COLO668 (cell line): ENCODE measurements around the gene ANO8.
A peak's percentile ranks its signal among the peaks of the same experiment; 100 is the strongest.
"Not testable (repeated sequence)": the region's sequence is repeated elsewhere in the genome, so short reads cannot be mapped to it uniquely, and the experiment has no call there.

ENCODE experiments used
- DNase-seq: peaks from one replicate; lab custom pipeline; 2025; ENCODE audit not compliant: unreplicated experiment; lab: John Stamatoyannopoulos, UW

The ANO8 gene

GRCh38 chr19:17312189-17313113, 22.2 kb downstream of the ANO8 start:
- DNase-seq = no peak

DNA sequence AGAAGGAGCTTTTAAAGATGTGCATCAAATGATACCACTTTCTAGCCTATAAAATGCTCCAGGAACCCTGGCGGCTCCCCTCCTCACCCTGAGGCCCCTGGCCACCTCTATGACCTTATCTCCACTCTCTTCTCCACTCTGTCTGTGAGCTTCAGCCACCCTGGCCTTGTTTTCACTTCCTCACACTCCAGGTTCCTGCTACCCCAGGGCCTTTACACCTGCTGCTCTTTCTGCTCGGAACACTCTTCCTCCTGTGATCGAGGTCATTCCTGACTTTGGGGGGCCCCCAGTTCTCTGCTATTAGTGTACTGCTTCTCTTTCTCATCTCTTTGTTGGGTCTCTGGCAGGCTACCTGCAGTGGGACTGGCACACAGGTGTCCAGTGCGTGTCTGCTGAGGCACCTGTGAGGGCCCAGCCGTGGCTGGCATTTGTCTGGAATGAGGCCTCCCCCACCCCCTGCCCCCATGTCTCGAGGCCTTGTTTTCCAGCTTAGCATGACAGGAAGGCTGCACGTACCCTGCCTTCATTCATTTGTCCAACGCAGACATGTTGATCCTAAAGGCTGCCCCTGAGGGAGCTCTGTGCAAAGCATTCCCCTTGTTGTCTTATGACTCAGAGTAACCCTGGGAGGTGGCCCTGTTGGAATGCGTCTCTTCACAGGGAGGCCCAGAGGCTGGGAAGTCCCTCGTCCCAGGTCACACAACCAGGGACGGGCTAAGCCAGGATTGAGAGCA, 23.0 kb downstream of the ANO8 start:
- no peak for DNase-seq

DNA sequence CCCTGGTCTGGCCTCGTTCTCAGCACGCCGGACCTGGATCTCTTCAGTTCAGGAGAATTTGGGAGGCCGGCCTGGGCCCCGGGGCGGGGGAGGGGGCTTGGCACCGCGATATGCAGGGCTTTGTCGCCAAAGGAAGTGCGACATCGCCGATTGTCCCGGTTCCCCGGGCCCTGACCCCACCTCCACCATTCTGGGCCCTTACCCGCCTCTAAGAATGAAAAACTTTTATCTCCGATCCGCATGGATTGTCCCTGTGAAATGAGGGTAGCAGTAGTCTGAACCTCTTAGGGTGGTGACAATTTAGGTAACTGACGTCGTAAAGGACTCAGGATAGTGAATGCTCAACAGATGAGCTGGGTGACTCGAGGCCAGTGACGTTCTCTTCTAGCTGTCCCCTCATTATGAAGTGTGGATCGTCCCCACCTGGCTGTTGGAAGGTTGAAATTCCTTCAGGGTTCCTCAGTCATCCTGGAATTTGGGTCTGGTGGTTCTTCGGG, 24.6 kb downstream of the ANO8 start:
- DNase-seq = no peak

- peak; percentile 98 for DNase-seq
These were observed 25.3 kb downstream of the ANO8 start, which contains the start of gene DDA1 for GRCh38 chr19:17309198-17309964. TSS of gene DDA1 (plus strand) at chr19:17309563. CDS start at chr19:17309655, 92 bp downstream.

DNA sequence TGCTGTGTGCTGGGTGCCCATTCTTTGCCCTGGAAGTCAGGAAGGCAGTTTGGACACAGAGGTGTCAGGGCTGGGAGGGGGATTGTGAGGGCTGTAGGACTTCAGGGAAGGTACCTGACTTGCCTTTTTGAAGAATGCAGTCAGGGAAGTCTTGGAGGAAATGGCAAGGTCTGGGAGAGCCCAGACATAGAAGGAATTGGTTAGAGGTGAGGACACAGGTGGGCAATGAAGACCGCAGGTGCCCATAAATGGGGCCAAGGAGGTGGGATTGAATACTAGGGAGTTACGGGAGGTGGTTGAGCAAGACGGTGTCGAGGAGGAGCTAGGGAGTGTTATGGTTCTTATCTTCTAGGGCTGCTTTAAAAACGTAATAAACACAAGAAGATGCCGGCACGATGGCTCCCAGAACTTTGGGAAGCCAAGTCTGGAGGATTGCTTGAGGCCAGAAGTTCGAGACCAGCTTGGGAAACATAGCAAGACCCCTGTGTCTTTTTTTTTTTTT, 26.7 kb downstream of the ANO8 start:
- no peak for DNase-seq

GRCh38 chr19:17306285-17306714, 28.4 kb downstream of the ANO8 start:
- DNase-seq = no peak

- DNase-seq = peak; percentile 99
These were observed 29.0 kb downstream of the ANO8 start, which contains the start of gene MRPL34 for GRCh38 chr19:17305517-17306284. TSS of gene MRPL34 (plus strand) at chr19:17305872. CDS start at chr19:17305893, 21 bp downstream.

DNA sequence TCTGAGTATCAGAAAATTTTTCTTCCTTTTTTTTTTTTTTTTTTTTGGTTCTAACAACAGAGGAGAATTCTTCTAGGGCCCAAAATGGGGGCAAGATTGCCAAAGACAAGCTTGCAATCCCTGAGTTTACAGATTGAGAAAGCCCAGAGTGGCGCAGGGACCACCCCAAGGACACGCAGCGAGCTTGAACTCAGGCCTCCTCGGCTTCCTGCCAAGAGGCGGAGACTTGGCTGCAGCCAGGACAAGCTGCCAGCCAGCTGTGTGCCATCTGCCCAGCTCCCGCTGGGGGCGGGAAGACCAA, 29.5 kb downstream of the ANO8 start:
- DNase-seq = no peak

DNA sequence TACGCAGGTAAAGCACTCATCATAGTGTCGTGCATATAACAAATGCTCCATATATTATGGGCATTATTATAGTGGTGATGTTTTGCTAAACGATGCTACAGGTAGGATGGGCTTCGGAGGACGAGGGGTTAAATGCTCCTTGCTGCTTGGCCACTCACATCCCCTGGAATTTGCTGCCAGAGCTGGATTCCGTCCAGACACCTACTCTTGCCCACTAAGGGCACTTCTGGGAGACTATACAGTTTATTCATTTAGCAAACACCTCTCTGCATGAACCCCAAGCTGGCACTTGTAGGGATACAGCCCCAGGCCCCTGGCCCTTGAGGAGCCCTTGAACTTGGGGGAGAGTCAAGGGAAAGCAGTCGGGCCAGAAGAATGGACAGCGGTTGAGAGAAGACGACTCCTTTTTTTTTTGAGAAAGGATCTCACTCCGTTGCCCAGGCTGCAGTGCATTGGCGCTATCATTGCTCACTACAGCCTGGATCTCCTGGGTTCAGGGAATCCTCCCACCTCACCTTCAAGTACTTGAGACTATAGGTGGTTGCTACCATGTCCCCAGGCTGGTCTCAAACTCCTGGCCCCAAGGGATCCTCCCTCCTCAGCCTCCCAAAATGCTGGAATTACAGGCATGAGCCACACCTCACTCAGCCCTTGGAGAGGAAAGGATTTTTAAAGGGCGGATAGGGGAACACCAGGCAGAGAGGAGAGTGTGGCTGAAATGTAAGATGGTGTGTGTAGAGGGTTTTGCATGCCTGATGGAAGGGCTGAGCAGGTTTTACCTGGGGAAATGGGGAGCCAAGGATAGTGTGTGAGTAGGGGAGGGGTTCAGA, 30.1 kb downstream of the ANO8 start:
- no peak for DNase-seq

GRCh38 chr19:17303940-17304267, 30.8 kb downstream of the ANO8 start:
- no peak for DNase-seq

GRCh38 chr19:17303167-17303939, 31.3 kb downstream of the ANO8 start, which contains the start of gene ABHD8:
TSS of gene ABHD8 (minus strand) at chr19:17303425. CDS start at chr19:17301616, 1,809 bp downstream.
- peak; percentile 96 for DNase-seq

DNA sequence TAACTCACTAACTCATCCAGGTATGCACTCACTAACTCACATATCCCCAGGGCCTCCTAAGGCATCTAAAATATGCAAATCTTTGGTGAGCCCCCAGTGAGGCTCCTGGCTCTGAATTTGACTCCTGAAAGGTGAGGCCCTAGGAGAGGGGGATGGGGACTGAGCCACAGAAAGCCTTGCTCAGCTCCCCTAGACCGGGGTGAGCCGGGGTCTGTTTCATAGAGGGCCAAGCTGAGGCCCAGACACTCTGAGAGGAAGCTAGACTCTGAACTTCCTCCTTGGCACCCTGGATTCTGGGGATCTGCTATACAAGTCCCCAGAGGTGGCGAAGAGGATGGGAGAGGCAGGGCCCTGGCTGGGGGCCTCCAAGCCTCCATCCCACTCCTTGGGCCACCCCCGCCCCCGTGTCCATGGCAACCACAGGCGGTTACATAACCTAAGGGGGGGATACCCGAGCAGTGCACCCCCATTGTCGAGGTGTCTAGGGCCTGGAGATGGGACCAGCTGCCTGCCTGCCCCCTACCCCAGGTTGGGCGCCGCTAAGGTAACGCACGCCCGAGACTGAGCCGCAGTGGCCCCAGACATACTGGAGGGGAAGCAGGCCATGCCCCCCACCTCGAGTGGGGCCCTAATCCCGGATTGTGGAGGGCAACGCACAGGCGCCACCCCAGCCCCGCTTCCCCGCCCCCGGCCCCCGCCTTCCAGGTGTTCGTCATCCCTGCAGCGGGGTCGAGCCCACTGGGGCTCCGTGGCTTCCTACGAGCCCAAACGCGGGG, 32.1 kb downstream of the ANO8 start:
- DNase-seq = peak; percentile 31

- DNase-seq = no peak
These were observed 33.5 kb downstream of the ANO8 start for GRCh38 chr19:17300992-17301619.

DNA sequence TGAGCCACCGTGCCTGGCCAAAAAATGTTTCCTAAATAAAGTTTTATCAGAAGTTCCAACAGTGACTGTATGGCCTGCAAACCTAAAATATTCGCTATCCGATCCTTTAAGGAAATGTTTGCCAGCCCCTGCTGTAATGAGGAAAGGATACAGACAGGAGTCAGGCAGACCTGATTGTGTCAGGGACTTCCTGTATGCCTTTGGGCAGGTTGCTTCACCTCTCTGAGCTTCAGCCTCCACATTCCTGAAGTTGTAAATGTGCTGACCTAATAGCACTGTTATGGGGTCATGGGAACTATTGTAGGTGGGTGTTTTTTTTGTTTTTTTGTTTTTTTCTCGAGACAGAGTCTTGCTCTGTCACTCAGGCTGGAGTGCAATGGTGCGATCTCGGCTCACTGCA, 37.7 kb downstream of the ANO8 start:
- DNase-seq = no peak

DNA sequence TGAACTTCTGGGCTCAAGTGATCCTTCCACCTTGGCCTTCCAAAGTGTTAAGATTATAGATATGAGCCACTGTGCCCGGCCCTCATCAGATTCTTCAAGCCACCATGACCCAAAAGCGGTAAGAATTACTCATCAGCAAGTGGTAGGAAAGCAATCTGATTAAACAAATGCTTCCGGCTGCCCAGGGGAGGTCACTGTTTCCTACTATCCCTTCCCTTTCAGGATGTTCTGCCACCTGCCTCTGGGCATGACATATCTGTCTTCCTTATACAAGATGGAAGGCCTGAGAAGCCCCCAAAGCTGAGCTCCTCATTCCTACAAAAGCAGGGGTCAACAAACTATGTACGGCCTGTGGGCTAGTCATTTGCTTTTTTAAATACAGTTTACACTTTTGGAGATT, 38.4 kb downstream of the ANO8 start:
- DNase-seq = peak; percentile 28

GRCh38 chr19:17295551-17295950, 39.1 kb downstream of the ANO8 start:
- DNase-seq = not testable (repeated sequence)
